Esophagus squamous epithelium (tissue), 5 donors: ENCODE data around the gene TEX19. TPM values are rescaled to one million over a fixed set of nuclear protein-coding genes. Genes with fewer than 3 reads are reported as not detected.

Experiments
- DNase-seq: peaks from one replicate; lab custom pipeline; 2025; lab: John Stamatoyannopoulos, UW
- H3K27ac ChIP-seq, 4 donors: fragments of 200-600 bp; sonication (generic); one replicate each; pipeline ENCODE4 v1.5.1; 2016 to 2019; ENCODE audit warnings: mild to moderate bottlenecking in 1 of 4
- H3K27me3 ChIP-seq, 4 donors: fragments of 200-600 bp; sonication (generic); 1 replicate in 3 of 4; 2 replicates in 1 of 4; pipeline versions ENCODE4 v1.5.1 to v1.6.0; 2017 to 2021; ENCODE audit warnings: antibody characterized with exemption in 1 of 4
- H3K36me3 ChIP-seq, 3 donors: fragments of 200-600 bp; sonication (generic); one replicate each; pipeline ENCODE4 v1.5.1; 2016 to 2019
- H3K4me1 ChIP-seq, 3 donors: fragments of 200-600 bp; sonication (generic); one replicate each; pipeline ENCODE4 v1.5.1; 2017 to 2019
- H3K4me3 ChIP-seq, 4 donors: fragments of 200-600 bp; sonication (generic); 1 replicate in 3 of 4; 2 replicates in 1 of 4; pipeline ENCODE4 v1.5.1; 2016 to 2019; ENCODE audit warnings: mild to moderate bottlenecking in 2 of 4, moderate library complexity in 1 of 4
- H3K9me3 ChIP-seq, 3 donors: fragments of 200-600 bp; sonication (generic); one replicate each; pipeline ENCODE4 v1.5.1; 2016 to 2019
- POLR2A ChIP-seq, 4 donors: fragments of 450-650 bp; IDR thresholded peaks; one replicate each; pipeline ENCODE4 v1.6.1; 2017; ENCODE audit warnings: antibody characterized with exemption in 4 of 4, mild to moderate bottlenecking in 4 of 4, moderate library complexity in 3 of 4
- WGBS, 2 donors: methylation state at CpG; one replicate each; pipeline ENCODE4 v1.1.5; 2018; 5-methylcytosine and 5-hydroxymethylcytosine counted together
- intact Hi-C: fragments of 100-400 bp; cut with DNase I; formaldehyde crosslinking; loops from one replicate; pipeline ENCODE4 v1.15.0; 2022
- total RNA-seq, 4 donors: library from RNA; depleted of rRNA; stranded (reverse); fragments of >200 nt; gene quantifications; one replicate each; pipeline ENCODE4 v1.1.0, GENCODE V29; 2016
- TF ChIP-seq, protein P1 (sequence below), 6 experiments: fragments of 450-650 bp in 4 of 6; fragments of 200-600 bp in 2 of 6; sonication (generic) in 2 of 6; IDR thresholded peaks; one replicate each; pipeline ENCODE4 v1.5.1; 2016 to 2019; ENCODE audit warnings: antibody characterized with exemption in 6 of 6, mild to moderate bottlenecking in 4 of 6, moderate library complexity in 4 of 6
- donor health status: DM: yes; HTN: yes; CAD: no.

The TEX19 gene
- total RNA-seq, 4 donors from 2014 or later, result not detected

DNA sequence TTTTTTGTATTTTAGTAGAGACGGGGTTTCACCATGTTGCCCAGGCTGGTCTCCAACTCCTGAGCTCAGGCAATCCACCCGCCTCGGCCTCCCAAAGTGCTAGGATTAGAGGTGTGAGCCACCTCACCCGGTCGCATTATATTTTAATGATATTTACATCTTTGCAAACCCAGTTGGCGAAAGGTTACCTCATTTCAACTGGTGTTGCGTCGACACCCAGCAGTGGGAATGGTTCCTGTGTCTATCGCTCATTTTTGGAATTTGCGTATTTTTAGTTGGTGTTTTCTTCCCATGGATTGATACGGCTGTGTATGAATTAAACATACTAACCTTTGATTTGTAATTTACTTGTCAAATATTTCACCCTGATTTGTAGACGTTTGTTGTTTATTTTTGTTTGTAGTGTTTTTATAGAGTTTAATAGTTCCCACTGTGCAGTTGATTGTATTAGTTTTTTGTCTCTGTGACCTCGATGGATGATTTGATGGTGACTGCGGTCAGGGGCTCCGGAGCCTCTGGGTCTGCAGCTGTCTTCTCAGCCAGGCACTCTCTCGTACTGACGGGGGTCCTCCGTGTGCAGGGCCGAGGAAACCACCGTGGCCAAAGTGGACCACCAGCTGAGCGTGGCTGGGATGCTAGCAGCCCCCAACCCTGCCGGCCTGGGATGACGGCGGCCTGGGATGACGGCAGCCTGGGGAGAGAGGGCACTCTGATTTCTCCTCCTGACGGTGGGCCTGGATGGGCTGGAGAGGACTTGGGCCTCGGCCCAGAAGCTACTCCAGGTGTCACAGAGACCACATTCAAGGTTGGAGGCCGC, 45.6 kb upstream of the TEX19 start:
- intact Hi-C loops, result no loop called here
- Histone ChIP-seq H3K36me3 (no peaks in the 10 kb centered on the region), H3K27ac (no peak overlapping the region), H3K4me1 (peaks cover 4 to 21% (median 10%) of the 10 kb centered on the region in 3 donors), H3K9me3 (no peaks in the 10 kb centered on the region), H3K4me3 (no peak overlapping the region), H3K27me3 (peaks cover 5 to 95% (median 16%) of the 10 kb centered on the region in 4 donors)
- TF ChIP-seq, protein P1, sequence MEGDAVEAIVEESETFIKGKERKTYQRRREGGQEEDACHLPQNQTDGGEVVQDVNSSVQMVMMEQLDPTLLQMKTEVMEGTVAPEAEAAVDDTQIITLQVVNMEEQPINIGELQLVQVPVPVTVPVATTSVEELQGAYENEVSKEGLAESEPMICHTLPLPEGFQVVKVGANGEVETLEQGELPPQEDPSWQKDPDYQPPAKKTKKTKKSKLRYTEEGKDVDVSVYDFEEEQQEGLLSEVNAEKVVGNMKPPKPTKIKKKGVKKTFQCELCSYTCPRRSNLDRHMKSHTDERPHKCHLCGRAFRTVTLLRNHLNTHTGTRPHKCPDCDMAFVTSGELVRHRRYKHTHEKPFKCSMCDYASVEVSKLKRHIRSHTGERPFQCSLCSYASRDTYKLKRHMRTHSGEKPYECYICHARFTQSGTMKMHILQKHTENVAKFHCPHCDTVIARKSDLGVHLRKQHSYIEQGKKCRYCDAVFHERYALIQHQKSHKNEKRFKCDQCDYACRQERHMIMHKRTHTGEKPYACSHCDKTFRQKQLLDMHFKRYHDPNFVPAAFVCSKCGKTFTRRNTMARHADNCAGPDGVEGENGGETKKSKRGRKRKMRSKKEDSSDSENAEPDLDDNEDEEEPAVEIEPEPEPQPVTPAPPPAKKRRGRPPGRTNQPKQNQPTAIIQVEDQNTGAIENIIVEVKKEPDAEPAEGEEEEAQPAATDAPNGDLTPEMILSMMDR (IDR thresholded peaks at IDR 0.05), result no peak
- TF ChIP-seq POLR2A (IDR thresholded peaks at IDR 0.05), result no peak
- DNase-seq, result no peak
- WGBS, 2 donors, result 79 to 83% methylated on average over 14 to 18 of the region's 28 CpGs

DNA sequence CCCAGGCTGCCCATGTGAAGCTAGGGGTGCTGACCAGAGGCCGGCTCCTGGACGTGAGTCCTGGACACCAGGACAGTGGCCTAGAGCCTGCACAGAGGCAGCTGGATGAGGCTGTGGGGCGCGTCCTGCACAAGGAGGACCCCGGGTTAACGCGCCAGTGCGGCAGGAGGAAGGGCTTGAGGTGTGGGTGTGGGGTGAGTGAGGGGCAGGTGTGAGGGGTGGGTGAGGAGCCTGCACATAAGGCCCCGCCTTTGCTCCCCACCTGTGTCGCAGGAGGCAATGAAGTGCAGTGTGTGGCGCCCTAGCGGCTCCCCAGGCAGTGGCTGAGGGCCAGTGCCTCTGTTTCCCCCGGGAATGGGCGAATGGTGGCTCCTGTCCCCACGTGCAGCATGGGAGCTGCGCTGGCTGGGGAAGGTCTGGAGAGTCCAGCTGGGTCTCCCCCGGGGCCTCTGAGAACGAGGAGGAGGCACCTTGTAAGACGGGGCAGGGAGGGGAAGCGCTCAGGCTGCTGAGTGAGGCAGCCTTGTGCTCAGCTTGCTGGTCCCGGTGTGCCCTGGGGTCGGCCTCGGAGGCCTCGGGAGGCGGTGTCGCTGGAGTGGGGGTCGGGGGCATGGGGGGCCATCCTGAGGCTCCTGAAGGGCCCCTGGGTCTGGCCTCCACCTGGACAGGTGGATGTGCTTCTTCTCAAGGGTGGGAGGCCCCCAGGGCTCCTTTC, 44.9 kb upstream of the TEX19 start:
- H3K27me3 ChIP-seq, result peaks cover 5 to 87% (median 16%) of the 10 kb centered on the region in 4 donors

DNA sequence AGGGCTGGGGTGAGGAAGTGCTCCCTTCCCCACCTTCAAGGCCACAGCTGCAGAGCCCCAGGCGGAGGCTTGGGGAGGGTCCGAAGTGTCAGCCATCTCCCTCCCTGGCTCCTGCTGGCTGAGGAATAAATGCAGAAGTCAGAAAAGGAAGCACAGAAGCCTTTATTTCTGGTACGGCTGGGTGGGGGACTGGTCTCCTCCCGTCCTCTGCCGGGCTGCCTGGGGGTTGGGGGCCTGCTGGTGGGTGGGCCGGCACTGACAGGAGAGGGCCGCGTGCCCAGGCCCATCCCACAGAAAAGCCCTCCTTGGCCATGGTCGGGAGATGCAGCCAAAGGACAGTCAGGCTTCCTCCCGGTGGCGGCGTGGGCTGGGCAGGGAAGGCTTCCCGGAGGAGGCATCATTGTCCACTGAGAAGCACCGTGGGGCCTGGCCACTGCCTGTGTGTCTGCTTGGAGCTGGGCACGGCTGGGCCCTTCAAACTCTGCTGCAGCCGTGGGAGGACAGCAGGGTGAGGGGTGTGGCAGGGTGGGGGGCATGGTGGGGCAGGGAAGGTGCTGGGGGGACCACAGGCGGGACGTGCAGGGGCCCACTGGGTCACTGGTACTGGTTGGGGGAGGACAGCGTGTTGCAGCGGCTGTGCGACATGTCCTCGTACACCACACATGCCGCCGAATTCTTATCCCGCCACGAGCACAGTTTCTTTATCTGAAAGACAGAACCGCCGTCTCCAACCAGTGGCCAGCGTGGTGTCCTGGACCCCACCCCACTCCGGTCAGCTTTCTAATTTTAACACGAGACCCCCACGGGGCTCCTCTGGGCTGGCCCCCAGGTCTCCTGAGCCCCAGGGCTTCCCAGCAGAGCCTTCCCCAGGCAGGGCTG, 44.1 kb upstream of the TEX19 start:
- H3K36me3 ChIP-seq, result no peaks in the 10 kb centered on the region
- H3K4me3 ChIP-seq, result peak overlapping the region in 2 of 4 donors; percentile 31 to 44
- no peak for TF ChIP-seq POLR2A (IDR thresholded peaks at IDR 0.05)
- TF ChIP-seq, protein P1 (IDR thresholded peaks at IDR 0.05), result no peak
- peaks cover 0 to 21% (median 10%) of the 10 kb centered on the region in 3 donors for H3K4me1 ChIP-seq
- H3K27ac ChIP-seq, result no peak overlapping the region
- DNase-seq, result no peak
- intact Hi-C loops, result no loop called here
- WGBS, 2 donors, result 27 to 70% methylated on average over 2 to 12 of the region's 32 CpGs
- peaks cover 5 to 81% (median 16%) of the 10 kb centered on the region in 4 donors for H3K27me3 ChIP-seq
- no peaks in the 10 kb centered on the region for H3K9me3 ChIP-seq

More for the DNA sequence above, 44.9 kb upstream of the TEX19 start:
- H3K27ac ChIP-seq, result no peak overlapping the region
- WGBS, 2 donors, result 80 to 82% methylated on average over 10 to 11 of the region's 27 CpGs
- no peak overlapping the region for H3K4me3 ChIP-seq
- DNase-seq, result no peak
- H3K4me1 ChIP-seq, result peaks cover 0 to 21% (median 10%) of the 10 kb centered on the region in 3 donors
- no peak for TF ChIP-seq POLR2A (IDR thresholded peaks at IDR 0.05)
- TF ChIP-seq, protein P1 (IDR thresholded peaks at IDR 0.05), result no peak
- intact Hi-C loops, result no loop called here
- H3K36me3 ChIP-seq, result no peaks in the 10 kb centered on the region
- no peaks in the 10 kb centered on the region for H3K9me3 ChIP-seq

DNA sequence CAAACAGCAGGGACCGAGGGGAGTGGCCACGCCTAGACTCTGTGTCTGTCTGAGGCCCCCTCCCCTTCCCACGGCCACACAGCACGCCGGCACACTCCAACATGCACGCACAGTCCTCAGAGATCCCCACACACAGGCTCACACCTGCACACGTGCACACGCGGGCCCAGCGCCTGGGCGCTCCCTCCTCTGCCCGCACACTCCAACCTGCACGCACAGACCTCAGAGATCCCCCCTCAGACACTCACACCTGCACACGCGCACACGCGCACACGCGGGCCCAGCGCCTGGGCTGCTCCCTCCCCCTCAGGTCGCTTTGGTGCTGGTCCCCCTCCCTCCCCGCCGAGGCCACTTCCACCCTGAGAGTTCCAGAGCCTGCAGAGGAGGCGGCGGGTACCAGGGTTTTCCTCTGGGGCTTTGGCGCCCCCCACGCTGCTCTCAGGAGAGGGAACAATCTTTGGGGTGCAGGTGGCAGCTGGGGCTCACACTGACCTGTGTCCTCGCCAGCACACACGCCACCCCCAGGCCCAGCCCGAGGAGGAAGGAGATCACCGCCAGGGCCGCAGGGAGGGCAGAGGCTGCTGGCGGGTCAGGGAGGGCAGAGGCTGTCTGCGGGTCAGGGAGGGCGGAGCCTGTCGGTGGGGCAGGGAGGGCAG, 43.2 kb upstream of the TEX19 start:
- 10 to 14% methylated on average over 2 to 22 of the region's 36 CpGs for WGBS, 2 donors
- no peak for DNase-seq
- Histone ChIP-seq H3K4me1 (peaks cover 0 to 21% (median 10%) of the 10 kb centered on the region in 3 donors), H3K27ac (no peak overlapping the region), H3K4me3 (peak overlapping the region in 3 of 4 donors; percentile 20 to 44 (median 31)), H3K27me3 (peaks cover 5 to 80% (median 16%) of the 10 kb centered on the region in 4 donors), H3K9me3 (no peaks in the 10 kb centered on the region), H3K36me3 (no peaks in the 10 kb centered on the region)
- intact Hi-C loops, result no loop called here
- TF ChIP-seq, protein P1 (IDR thresholded peaks at IDR 0.05), result no peak
- TF ChIP-seq POLR2A (IDR thresholded peaks at IDR 0.05), result no peak
